Gastroesophageal sphincter (tissue), 3 donors: Measurements from ENCODE around the gene SDC1.

Experiments used
- CTCF ChIP-seq, 4 experiments: fragments of 200-600 bp in 2 of 4; fragments of 450-650 bp in 2 of 4; sonication (generic) in 1 of 4; IDR thresholded peaks; one replicate each; pipeline ENCODE4 v1.5.1; 2017 to 2019; ENCODE audit warnings: antibody characterized with exemption in 4 of 4, mild to moderate bottlenecking in 2 of 4, moderate library complexity in 2 of 4
- EP300 ChIP-seq: sonication (generic); formaldehyde crosslinking; IDR thresholded peaks from one replicate; pipeline ENCODE4 v1.6.1; 2017; ENCODE audit warnings: antibody characterized with exemption, mild to moderate bottlenecking
- POLR2A ChIP-seq, 2 donors: fragments of 450-650 bp; IDR thresholded peaks; one replicate each; pipeline ENCODE4 v1.6.1; 2017; ENCODE audit warnings: antibody characterized with exemption in 2 of 2, mild to moderate bottlenecking in 2 of 2, moderate library complexity in 1 of 2
- POLR2AphosphoS5 ChIP-seq: sonication (generic); formaldehyde crosslinking; IDR thresholded peaks from one replicate; pipeline ENCODE4 v1.6.1; 2017; ENCODE audit warnings: antibody characterized with exemption

- no peak for TF ChIP-seq CTCF (IDR thresholded peaks at IDR 0.05)
- TF ChIP-seq POLR2AphosphoS5 = no peak
- no peak for TF ChIP-seq POLR2A (IDR thresholded peaks at IDR 0.05)
- TF ChIP-seq EP300 = no peak
Measured at GRCh38 chr2:20219763-20220380, 5.1 kb downstream of the SDC1 start.
